GM23248 (cell line): ENCODE measurements around the gene MSGN1.

Source experiments
- EZH2 ChIP-seq: fragments of 200-600 bp; sonication (generic); IDR thresholded peaks from 2 replicates; pipeline ENCODE4 v1.6.1; 2018; ENCODE audit warnings: antibody characterized with exemption, mild to moderate bottlenecking; ENCODE audit not compliant: insufficient read depth, poor library complexity, severe bottlenecking
- EZH2phosphoT487 ChIP-seq: fragments of 200-600 bp; sonication (generic); IDR thresholded peaks from 2 replicates; pipeline ENCODE4 v1.6.1; 2018; ENCODE audit warnings: antibody characterized with exemption, moderate library complexity, mild to moderate bottlenecking, low read depth; ENCODE audit not compliant: insufficient read depth

- TF ChIP-seq EZH2 (no peak), EZH2phosphoT487 (no peak)
Observed at GRCh38 chr2:17845806-17846205, 29.5 kb downstream of the MSGN1 start.
